ENCODE measurements around the gene FMNL3. TPM values are rescaled to one million over a fixed set of nuclear protein-coding genes. Genes with fewer than 3 reads are reported as not detected.

Gene FMNL3
- polyA plus RNA-seq, 1 of the 3 experiments (the other 2 are of a cell fraction), result 10.2 TPM

DNA sequence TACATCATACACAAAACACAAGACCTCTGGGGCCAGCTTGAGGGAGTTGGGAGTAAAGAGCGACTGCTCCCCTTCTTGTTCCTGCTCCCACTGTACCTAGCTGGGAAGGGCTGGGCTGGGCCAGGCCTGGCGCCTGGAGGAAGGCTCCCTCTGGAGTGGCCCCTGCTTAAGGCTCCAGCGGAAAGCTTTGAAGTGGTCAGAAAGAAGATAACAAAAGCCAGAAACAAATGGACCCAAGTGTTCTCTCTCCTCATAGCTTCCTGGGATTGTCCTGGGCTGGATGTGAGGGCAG is 58.5 kb downstream of the FMNL3 start:
- ChIA-PET POLR2A (interaction anchor here (0.9 to 1.5 kb wide), 5 partner anchors 12 to 93 kb away, joined by 3 to 4 read pairs (median 4); partner anchors contain the start of gene TMBIM6), CTCF (interaction anchor here (0.7 to 30.5 kb wide), 7 partner anchors 12 to 318 kb away, joined by 3 to 590 read pairs (median 11); partner anchors contain the start of genes FMNL3 and TMBIM6)
- TF ChIP-seq TCF12 (IDR thresholded peaks at IDR 0.05) (no peak), FOXM1 (IDR thresholded peaks at IDR 0.05; ENCODE audit: low read depth) (no peak), GABPA (IDR thresholded peaks at IDR 0.05; ENCODE audit: low read depth) (no peak), FOXJ3 (CRISPR knock-in tag; IDR thresholded peaks at IDR 0.05) (no peak), FOSL2 (IDR thresholded peaks at IDR 0.05; ENCODE audit: borderline replicate concordance, low read depth) (no peak)
- Histone ChIP-seq H3K27ac (ENCODE audit: low read depth in 2 of 2, low read length in 1 of 2) (no peak overlapping the region), H3K36me3 (replicated peaks in 1 of 2; ENCODE audit: control insufficient read depth in 1 of 2, insufficient read depth in 2 of 2, low read length in 1 of 2) (peaks cover 25 to 77% of the 10 kb centered on the region in 2 experiments), H3K27me3 (ENCODE audit: insufficient read depth) (no peaks in the 10 kb centered on the region), H2AFZ (ENCODE audit: low read depth) (no peak overlapping the region), H4K20me1 (ENCODE audit: insufficient read depth) (no peaks in the 10 kb centered on the region), H3K4me1 (ENCODE audit: control insufficient read depth in 1 of 2, insufficient read depth in 2 of 2, low read depth in 1 of 2, low read length in 1 of 2) (peaks cover 0 to 5% of the 10 kb centered on the region in 2 experiments; a peak in 1 of 4 replicates), H3K9ac (no peak overlapping the region), H3K79me2 (ENCODE audit: insufficient read depth) (no peaks in the 10 kb centered on the region), H3K9me2 (no peaks in the 10 kb centered on the region), H3F3A (replicated peaks; ENCODE audit: insufficient read depth) (peaks cover 7% of the 10 kb centered on the region), H3K9me3 (no peaks in the 10 kb centered on the region), H3K4me3 (ENCODE audit: low read depth in 2 of 2, low read length in 1 of 2) (no peak overlapping the region), H3K4me2 (no peak overlapping the region)
- DNase-seq, result no peak
- 100% methylated on average over 3 of the region's 3 CpGs for WGBS (ENCODE audit: low lambda C conversion rate)

DNA sequence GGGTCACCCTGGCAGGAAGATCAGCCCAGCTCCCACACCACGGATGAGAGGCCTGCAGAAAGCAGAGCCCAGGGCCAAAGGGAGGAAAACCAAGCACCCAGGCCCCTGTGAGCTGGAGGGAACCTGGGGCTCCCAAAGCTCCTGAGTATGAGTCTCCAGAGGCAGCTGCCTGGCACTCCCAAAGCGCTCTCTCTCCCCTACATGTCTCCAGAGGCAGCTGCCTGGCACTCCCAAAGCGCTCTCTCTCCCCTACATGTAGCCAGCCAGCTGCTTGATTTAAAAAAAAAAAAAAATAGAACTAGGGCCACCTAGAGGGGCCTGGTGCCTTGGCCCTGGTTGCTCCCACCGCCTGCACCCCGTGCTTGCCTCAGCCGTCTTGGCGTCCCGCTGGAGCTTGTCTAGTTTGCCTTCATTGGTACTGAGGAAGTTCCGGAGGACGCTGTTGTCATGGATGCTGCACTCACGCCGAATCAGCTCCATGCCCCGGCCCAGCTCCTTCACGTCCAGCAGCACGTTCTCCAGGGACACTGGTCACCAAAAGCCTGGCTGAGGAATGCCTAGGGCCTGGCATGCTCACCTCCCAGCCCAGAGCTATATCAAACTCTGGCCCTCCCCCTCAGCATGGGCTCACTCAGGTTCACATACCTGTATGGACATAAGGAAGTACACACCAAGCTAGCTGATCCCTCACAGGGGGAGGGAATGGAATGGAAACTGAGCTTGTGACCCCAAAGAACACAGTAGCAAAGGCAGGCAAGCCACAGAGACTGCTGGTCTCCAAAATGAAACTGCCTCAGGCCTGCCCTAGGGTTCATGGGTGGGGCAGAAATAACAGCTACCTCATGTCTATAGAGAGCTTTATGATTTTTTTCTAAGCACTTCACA is 59.1 kb downstream of the FMNL3 start:
- Histone ChIP-seq H3K36me3 (replicated peaks in 1 of 2; ENCODE audit: control insufficient read depth in 1 of 2, insufficient read depth in 2 of 2, low read length in 1 of 2) (peaks cover 25 to 77% of the 10 kb centered on the region in 2 experiments), H3K4me1 (ENCODE audit: control insufficient read depth in 1 of 2, insufficient read depth in 2 of 2, low read depth in 1 of 2, low read length in 1 of 2) (peaks cover 0 to 5% of the 10 kb centered on the region in 2 experiments; a peak in 1 of 4 replicates), H2AFZ (ENCODE audit: low read depth) (no peak overlapping the region), H3K4me2 (no peak overlapping the region), H3F3A (replicated peaks; ENCODE audit: insufficient read depth) (peaks cover 7% of the 10 kb centered on the region), H3K79me2 (ENCODE audit: insufficient read depth) (no peaks in the 10 kb centered on the region), H3K9me2 (no peaks in the 10 kb centered on the region), H3K4me3 (ENCODE audit: low read depth in 2 of 2, low read length in 1 of 2) (no peak overlapping the region), H3K9me3 (no peaks in the 10 kb centered on the region), H3K27me3 (ENCODE audit: insufficient read depth) (no peaks in the 10 kb centered on the region), H3K9ac (no peak overlapping the region), H4K20me1 (ENCODE audit: insufficient read depth) (no peaks in the 10 kb centered on the region), H3K27ac (ENCODE audit: low read depth in 2 of 2, low read length in 1 of 2) (no peak overlapping the region; a peak in 1 of 4 replicates)
- no peak for DNase-seq
- ChIA-PET POLR2A (interaction anchor here (0.5 to 1.5 kb wide), 4 partner anchors 15 to 58 kb away, joined by 3 to 4 read pairs (median 4); no protein-coding TSS in a partner anchor), CTCF (interaction anchor here (0.7 to 30.5 kb wide), 7 partner anchors 11 to 319 kb away, joined by 3 to 590 read pairs (median 11); partner anchors contain the start of genes FMNL3 and TMBIM6)
- TF ChIP-seq GATA2 (CRISPR knock-in tag; IDR thresholded peaks at IDR 0.05), result no peak
- TF ChIP-seq RXRA (IDR thresholded peaks at IDR 0.05; ENCODE audit: borderline replicate concordance, low read depth), result no peak
- TF ChIP-seq SMC3 (IDR thresholded peaks at IDR 0.05; ENCODE audit: low read depth, low read length), result no peak
- TF ChIP-seq MEF2A (IDR thresholded peaks at IDR 0.05; ENCODE audit: borderline replicate concordance, low read depth), result no peak
- TF ChIP-seq EP300 (IDR thresholded peaks at IDR 0.05; ENCODE audit: borderline replicate concordance in 1 of 2, low read depth in 1 of 2, low read length in 1 of 2), result no peak
- TF ChIP-seq FOXM1 (IDR thresholded peaks at IDR 0.05; ENCODE audit: low read depth), result no peak
- TF ChIP-seq TAF1 (IDR thresholded peaks at IDR 0.05; ENCODE audit: borderline replicate concordance, low read depth, low read length), result no peak
- TF ChIP-seq RFX5 (IDR thresholded peaks at IDR 0.05; ENCODE audit: low read length), result no peak
- no peak for TF ChIP-seq RCOR1 (IDR thresholded peaks at IDR 0.05; ENCODE audit: low read length)
- no peak for TF ChIP-seq PBX3 (IDR thresholded peaks at IDR 0.05)
- TF ChIP-seq POLR2AphosphoS5 (IDR thresholded peaks at IDR 0.05; ENCODE audit: low read depth, low read length), result no peak
- TF ChIP-seq ZBTB33 (IDR thresholded peaks at IDR 0.05; ENCODE audit: borderline replicate concordance, low read depth), result no peak
- no peak for TF ChIP-seq FOSL2 (IDR thresholded peaks at IDR 0.05; ENCODE audit: borderline replicate concordance, low read depth)
- no peak for TF ChIP-seq FOXJ3 (CRISPR knock-in tag; IDR thresholded peaks at IDR 0.05)
- no peak for TF ChIP-seq YY1 (IDR thresholded peaks at IDR 0.05; ENCODE audit: low read depth)
- no peak for TF ChIP-seq TCF12 (IDR thresholded peaks at IDR 0.05)
- TF ChIP-seq ELF1 (IDR thresholded peaks at IDR 0.05), result no peak
- TF ChIP-seq, protein P1, sequence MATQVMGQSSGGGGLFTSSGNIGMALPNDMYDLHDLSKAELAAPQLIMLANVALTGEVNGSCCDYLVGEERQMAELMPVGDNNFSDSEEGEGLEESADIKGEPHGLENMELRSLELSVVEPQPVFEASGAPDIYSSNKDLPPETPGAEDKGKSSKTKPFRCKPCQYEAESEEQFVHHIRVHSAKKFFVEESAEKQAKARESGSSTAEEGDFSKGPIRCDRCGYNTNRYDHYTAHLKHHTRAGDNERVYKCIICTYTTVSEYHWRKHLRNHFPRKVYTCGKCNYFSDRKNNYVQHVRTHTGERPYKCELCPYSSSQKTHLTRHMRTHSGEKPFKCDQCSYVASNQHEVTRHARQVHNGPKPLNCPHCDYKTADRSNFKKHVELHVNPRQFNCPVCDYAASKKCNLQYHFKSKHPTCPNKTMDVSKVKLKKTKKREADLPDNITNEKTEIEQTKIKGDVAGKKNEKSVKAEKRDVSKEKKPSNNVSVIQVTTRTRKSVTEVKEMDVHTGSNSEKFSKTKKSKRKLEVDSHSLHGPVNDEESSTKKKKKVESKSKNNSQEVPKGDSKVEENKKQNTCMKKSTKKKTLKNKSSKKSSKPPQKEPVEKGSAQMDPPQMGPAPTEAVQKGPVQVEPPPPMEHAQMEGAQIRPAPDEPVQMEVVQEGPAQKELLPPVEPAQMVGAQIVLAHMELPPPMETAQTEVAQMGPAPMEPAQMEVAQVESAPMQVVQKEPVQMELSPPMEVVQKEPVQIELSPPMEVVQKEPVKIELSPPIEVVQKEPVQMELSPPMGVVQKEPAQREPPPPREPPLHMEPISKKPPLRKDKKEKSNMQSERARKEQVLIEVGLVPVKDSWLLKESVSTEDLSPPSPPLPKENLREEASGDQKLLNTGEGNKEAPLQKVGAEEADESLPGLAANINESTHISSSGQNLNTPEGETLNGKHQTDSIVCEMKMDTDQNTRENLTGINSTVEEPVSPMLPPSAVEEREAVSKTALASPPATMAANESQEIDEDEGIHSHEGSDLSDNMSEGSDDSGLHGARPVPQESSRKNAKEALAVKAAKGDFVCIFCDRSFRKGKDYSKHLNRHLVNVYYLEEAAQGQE (IDR thresholded peaks at IDR 0.05; ENCODE audit: low read depth, low read length), result no peak
- WGBS (ENCODE audit: low lambda C conversion rate), result 86% methylated on average over 7 of the region's 15 CpGs
